Fibroblast of pulmonary artery (primary cell): ENCODE measurements around the gene MFAP3.

ENCODE experiments used
- DNase-seq: peaks from one replicate; pipeline ENCODE4 v3.0.0-alpha.2; 2010; ENCODE audit warnings: low read depth
- H3K4me3 ChIP-seq: replicated peaks from 2 replicates; pipeline ENCODE4 v1.5.1; 2011; ENCODE audit warnings: low read depth, mild to moderate bottlenecking, control low read depth, low read length, moderate library complexity
- CTCF ChIP-seq: IDR thresholded peaks from 2 replicates; pipeline ENCODE4 v1.5.1; 2011; ENCODE audit warnings: mild to moderate bottlenecking, control low read depth, low read length, inconsistent platforms; ENCODE audit errors: missing control alignments

The MFAP3 gene

GRCh38 chr5:154088801-154089200 is 50.0 kb downstream of the MFAP3 start:
- no peak for DNase-seq
- no peak overlapping the region for H3K4me3 ChIP-seq
- no peak for TF ChIP-seq CTCF

GRCh38 chr5:154090656-154091055 is 51.9 kb downstream of the MFAP3 start:
- H3K4me3 ChIP-seq = no peak overlapping the region
- DNase-seq = no peak
- TF ChIP-seq CTCF = no peak

- TF ChIP-seq CTCF = no peak
- H3K4me3 ChIP-seq = no peak overlapping the region
- peak; percentile 39 for DNase-seq
Observed at GRCh38 chr5:154092356-154093141, 53.8 kb downstream of the MFAP3 start.

- DNase-seq = no peak
Observed at GRCh38 chr5:154093142-154093532, 54.4 kb downstream of the MFAP3 start.

GRCh38 chr5:154095904-154096303 is 57.1 kb downstream of the MFAP3 start:
- no peak for TF ChIP-seq CTCF
- DNase-seq = no peak
- no peak overlapping the region for H3K4me3 ChIP-seq

More at GRCh38 chr5:154093142-154093532, 54.4 kb downstream of the MFAP3 start:
- H3K4me3 ChIP-seq = no peak overlapping the region
- TF ChIP-seq CTCF = no peak

- DNase-seq = no peak
- H3K4me3 ChIP-seq = no peak overlapping the region
- TF ChIP-seq CTCF = no peak
Observed at GRCh38 chr5:154097031-154097430, 58.3 kb downstream of the MFAP3 start.

- no peak overlapping the region for H3K4me3 ChIP-seq
- TF ChIP-seq CTCF = no peak
- no peak for DNase-seq
Observed at GRCh38 chr5:154098465-154098864, 59.7 kb downstream of the MFAP3 start.
